OCI-LY1 (cell line): Measurements from ENCODE around the gene RNF13.

Experiments
- H2AFZ ChIP-seq: fragments of 200-600 bp; sonication (generic), shearing (Covaris generic); 2 replicates; pipeline ENCODE4 v1.6.0; 2014; ENCODE audit warnings: antibody characterized with exemption, mild to moderate bottlenecking, low read length
- H3F3A ChIP-seq: fragments of 200-600 bp; sonication (generic), shearing (Covaris generic); 2 replicates; pipeline ENCODE4 v1.6.0; 2014; ENCODE audit warnings: mild to moderate bottlenecking, antibody characterized with exemption, low read length, moderate library complexity; ENCODE audit not compliant: insufficient read depth
- H3K27ac ChIP-seq: fragments of 200-600 bp; sonication (generic); 2 replicates; pipeline ENCODE4 v1.5.1; 2014; ENCODE audit warnings: low read length, mixed run types, mild to moderate bottlenecking, low read depth; ENCODE audit not compliant: poor library complexity, severe bottlenecking
- H3K27me3 ChIP-seq: fragments of 200-600 bp; sonication (generic); 2 replicates; pipeline ENCODE4 v1.6.0; 2014; ENCODE audit warnings: antibody characterized with exemption, mild to moderate bottlenecking, low read length, moderate library complexity; ENCODE audit not compliant: insufficient read depth
- H3K36me3 ChIP-seq: fragments of 200-600 bp; sonication (generic); 2 replicates; pipeline ENCODE4 v1.6.1; 2014; ENCODE audit warnings: mild to moderate bottlenecking, antibody characterized with exemption, low read length, moderate library complexity, mixed read lengths; ENCODE audit not compliant: insufficient read depth
- H3K4me1 ChIP-seq: fragments of 200-600 bp; sonication (generic); 2 replicates; pipeline ENCODE4 v1.5.1; 2014; ENCODE audit warnings: mild to moderate bottlenecking, low read length, moderate library complexity; ENCODE audit not compliant: insufficient read depth, severe bottlenecking
- H3K4me2 ChIP-seq: fragments of 200-600 bp; sonication (generic), shearing (Covaris generic); 2 replicates; pipeline ENCODE4 v1.6.1; 2014; ENCODE audit warnings: low read length
- H3K4me3 ChIP-seq: fragments of 200-600 bp; sonication (generic); 2 replicates; pipeline ENCODE4 v1.5.1; 2014; ENCODE audit warnings: low read length, low read depth, mild to moderate bottlenecking, mixed read lengths; ENCODE audit not compliant: poor library complexity, severe bottlenecking
- H3K79me2 ChIP-seq: fragments of 200-600 bp; shearing (Covaris generic); 2 replicates; pipeline ENCODE4 v1.6.1; 2016; ENCODE audit warnings: mixed run types, low read length, mixed read lengths; ENCODE audit not compliant: insufficient read depth
- H3K9ac ChIP-seq: fragments of 200-600 bp; sonication (generic), shearing (Covaris generic); 2 replicates; pipeline ENCODE4 v1.6.1; 2014; ENCODE audit warnings: mild to moderate bottlenecking, low read length, mixed read lengths
- H3K9me2 ChIP-seq: fragments of 200-600 bp; sonication (generic), shearing (Covaris generic); 2 replicates; pipeline ENCODE4 v1.6.1; 2014; ENCODE audit warnings: low read depth, mild to moderate bottlenecking, low read length, mixed read lengths
- H3K9me3 ChIP-seq: fragments of 200-600 bp; shearing (Covaris generic); 2 replicates; pipeline ENCODE4 v1.6.1; 2014; ENCODE audit warnings: low read length, mixed read lengths
- H4K20me1 ChIP-seq: fragments of 200-600 bp; sonication (generic), shearing (Covaris generic); 2 replicates; pipeline ENCODE4 v1.6.0; 2016; ENCODE audit warnings: mild to moderate bottlenecking, low read length; ENCODE audit not compliant: insufficient read depth
- CTCF ChIP-seq: fragments of 200-600 bp; sonication (generic), shearing (Covaris generic); IDR thresholded peaks from 2 replicates; pipeline ENCODE4 v1.5.1; 2017; ENCODE audit warnings: mild to moderate bottlenecking, antibody characterized with exemption, low read length, moderate library complexity, mixed read lengths
- EZH2 ChIP-seq: fragments of 200-600 bp; sonication (generic), shearing (Covaris generic); IDR thresholded peaks from 2 replicates; pipeline ENCODE4 v1.8.0; 2017; ENCODE audit warnings: borderline replicate concordance, mixed run types, mild to moderate bottlenecking, antibody characterized with exemption, low read length, moderate library complexity, mixed read lengths

The RNF13 gene

GRCh38 chr3:149858911-149859310, 45.9 kb downstream of the RNF13 start:
- Histone ChIP-seq H3F3A (no peaks in the 10 kb centered on the region), H3K9ac (no peak overlapping the region), H3K27ac (no peak overlapping the region), H3K4me2 (no peak overlapping the region), H3K27me3 (no peaks in the 10 kb centered on the region), H3K4me1 (no peaks in the 10 kb centered on the region), H3K4me3 (no peak overlapping the region), H3K36me3 (peaks cover 46% of the 10 kb centered on the region), H2AFZ (no peak overlapping the region), H4K20me1 (no peaks in the 10 kb centered on the region), H3K9me3 (no peaks in the 10 kb centered on the region), H3K9me2 (no peaks in the 10 kb centered on the region), H3K79me2 (no peaks in the 10 kb centered on the region)
- TF ChIP-seq CTCF: no peak
- TF ChIP-seq EZH2: no peak

- TF ChIP-seq EZH2 (no peak), CTCF (no peak)
- H3F3A ChIP-seq: no peaks in the 10 kb centered on the region
- H3K27me3 ChIP-seq: no peaks in the 10 kb centered on the region
- no peaks in the 10 kb centered on the region for H3K9me3 ChIP-seq
- H4K20me1 ChIP-seq: no peaks in the 10 kb centered on the region
- no peak overlapping the region for H2AFZ ChIP-seq
- no peak overlapping the region for H3K4me3 ChIP-seq
- H3K4me1 ChIP-seq: no peaks in the 10 kb centered on the region
- H3K4me2 ChIP-seq: no peak overlapping the region
- no peak overlapping the region for H3K9ac ChIP-seq
- H3K27ac ChIP-seq: no peak overlapping the region
- no peaks in the 10 kb centered on the region for H3K79me2 ChIP-seq
- H3K36me3 ChIP-seq: peaks cover 33% of the 10 kb centered on the region
- no peaks in the 10 kb centered on the region for H3K9me2 ChIP-seq
These were observed 47.9 kb downstream of the RNF13 start for GRCh38 chr3:149860881-149861280.

- no peaks in the 10 kb centered on the region for H3K27me3 ChIP-seq
- no peak overlapping the region for H3K4me3 ChIP-seq
- TF ChIP-seq CTCF (no peak), EZH2 (no peak)
- H3K36me3 ChIP-seq: peaks cover 21% of the 10 kb centered on the region
- no peak overlapping the region for H3K4me2 ChIP-seq
- H3K9me3 ChIP-seq: 0 out of 2 replicates have a peak, but pooled peaks cover 3% of the 10 kb centered on the region
- H2AFZ ChIP-seq: no peak overlapping the region
- no peak overlapping the region for H3K27ac ChIP-seq
- H3K79me2 ChIP-seq: no peaks in the 10 kb centered on the region; the same call in 1 of the 2 replicates
- no peaks in the 10 kb centered on the region for H3K9me2 ChIP-seq
- H3K9ac ChIP-seq: no peak overlapping the region
- no peaks in the 10 kb centered on the region for H3F3A ChIP-seq
- no peaks in the 10 kb centered on the region for H4K20me1 ChIP-seq
- H3K4me1 ChIP-seq: no peaks in the 10 kb centered on the region
These were observed 54.5 kb downstream of the RNF13 start for GRCh38 chr3:149867563-149867962.
